ENCODE measurements around the gene HSPB1.
"Not testable (repeated sequence)": the region's sequence is repeated elsewhere in the genome, so short reads cannot be mapped to it uniquely, and the experiment has no call there.

HSPB1 gene

DNA sequence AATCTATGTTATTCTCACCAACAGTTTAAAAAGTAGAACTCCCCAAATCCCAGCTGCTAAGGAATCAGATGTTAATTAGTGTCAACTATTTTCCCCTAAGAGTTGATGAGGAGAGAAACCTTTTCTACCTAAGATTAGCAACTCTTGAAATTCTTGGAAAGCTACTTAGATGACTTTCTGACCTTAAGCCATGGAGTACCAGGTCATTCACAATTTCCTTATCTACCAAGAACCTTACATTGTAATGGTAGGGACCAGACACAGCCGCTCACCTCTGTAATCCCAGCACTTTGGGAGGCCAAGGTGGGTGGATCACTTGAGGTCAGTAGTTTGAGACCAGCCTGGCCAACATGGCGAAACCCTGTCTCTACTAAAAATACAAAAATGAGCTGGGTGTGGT, 32.9 kb downstream of the HSPB1 start:
- DNase-seq = not testable (repeated sequence)

DNA sequence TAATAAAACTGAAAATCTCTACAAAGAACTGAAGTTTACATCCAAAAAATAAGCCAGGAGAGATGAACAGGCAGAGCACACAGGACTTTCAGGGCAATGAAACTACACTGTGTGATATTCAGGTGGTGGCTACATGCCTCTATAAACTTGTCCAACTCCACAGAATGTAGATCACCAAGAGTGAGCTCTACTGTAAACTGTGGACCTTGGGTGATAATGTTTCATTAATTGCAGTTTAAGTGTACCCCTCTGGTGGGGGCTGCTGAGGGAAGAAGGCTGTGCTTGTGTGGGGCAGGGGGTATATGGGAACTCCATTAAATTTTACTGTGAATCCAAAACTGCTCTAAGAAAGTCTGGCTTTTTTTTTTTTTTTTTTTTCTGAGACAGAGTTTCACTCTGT, 33.6 kb downstream of the HSPB1 start:
- DNase-seq = no peak

DNA sequence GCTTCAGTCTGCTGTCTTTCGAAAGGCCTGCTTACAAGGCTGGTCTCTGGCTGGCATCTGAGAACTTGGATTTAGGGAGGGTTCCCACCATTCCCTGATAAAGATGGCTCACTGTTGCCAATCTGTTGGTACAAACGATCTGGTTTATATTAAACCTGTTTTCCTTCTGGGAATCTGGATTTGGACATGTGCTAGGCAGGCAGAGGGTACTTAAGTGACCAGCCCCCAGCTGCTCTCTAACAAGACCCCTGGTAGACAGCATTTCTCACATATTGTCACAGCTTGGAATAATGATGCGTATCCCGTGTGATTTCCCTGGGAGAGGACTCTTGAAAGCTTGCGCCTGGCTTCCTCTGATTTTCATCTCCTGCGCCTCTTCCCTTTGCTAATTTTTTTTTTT, 34.7 kb downstream of the HSPB1 start:
- no peak for DNase-seq

DNA sequence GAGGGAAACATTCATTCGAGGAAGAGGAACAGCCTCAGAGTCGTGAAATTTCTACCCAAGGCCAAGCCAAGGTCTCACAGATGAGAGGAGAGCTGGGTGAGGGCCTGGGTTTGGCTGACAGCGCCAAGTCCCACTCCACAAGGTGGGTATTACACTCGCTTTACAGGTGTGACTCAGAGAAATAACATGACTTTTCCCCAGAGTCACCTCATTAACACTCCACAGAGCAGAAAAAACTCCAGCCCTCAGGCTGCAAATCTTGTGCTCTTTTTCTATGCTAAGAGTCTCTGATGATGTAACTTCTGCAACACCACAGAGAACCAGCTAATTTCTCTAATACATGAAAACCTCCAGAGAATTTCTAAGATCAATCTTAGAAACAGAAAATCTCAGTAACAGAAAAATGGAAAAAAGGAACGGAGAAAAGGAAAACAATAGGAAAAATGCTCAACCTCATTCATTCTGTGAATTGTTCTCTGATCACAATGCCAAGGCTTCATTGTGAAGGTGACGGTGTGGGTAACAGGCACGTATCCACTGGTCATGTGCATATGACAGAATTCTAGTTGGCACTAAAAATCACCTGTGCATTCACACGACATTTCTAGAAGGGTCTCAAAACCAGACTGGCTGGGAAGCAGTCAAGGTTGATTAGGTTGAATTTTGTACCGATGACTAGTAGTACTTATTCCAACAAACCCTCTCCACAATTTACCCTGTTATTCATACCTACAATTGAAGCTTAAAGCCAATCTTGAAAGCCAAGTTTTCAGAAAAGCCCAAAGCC, 36.0 kb downstream of the HSPB1 start:
- DNase-seq = no peak

DNA sequence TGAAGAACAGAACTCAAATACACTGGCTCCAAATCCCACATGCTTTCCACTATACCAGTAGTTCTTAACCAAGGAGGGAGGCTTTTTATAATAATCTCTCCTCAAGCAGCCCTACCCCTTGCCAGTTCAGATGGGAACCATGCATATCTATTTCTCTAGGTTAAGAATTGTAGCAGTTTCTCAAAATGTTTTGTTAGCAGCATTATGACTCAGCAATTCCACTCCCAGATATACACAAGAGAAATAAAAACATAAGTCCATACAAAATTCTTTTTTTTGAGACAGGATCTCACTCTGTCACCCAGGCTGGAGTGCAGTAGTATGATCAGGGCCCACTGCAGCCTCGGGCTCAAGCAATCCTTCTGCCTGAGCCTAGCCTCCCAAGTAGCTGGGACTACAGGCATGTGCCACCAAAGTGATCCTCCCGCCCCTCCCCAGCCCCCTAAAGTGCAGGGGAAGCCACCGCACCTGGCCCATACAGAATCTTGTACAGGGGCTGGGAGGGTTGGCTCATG, 38.2 kb downstream of the HSPB1 start:
- DNase-seq = no peak

DNA sequence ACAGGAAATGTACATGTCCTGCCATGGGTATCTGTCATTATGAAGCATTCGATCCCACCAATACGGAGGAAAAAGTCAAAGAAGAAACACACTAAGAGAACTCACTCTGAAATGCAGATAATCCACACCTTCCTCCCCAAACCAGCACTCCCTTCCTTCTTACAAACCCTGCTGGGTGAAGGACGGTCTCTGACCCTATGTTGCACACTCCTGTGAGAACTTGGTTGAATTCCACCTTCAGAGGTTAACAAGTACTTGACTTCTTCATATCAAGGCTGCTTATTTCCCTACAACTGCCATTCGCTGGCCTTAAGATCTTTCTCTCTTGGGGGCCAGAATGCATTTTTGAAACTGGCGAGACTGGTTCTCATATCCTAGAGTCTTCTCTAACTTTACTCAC, 39.7 kb downstream of the HSPB1 start:
- no peak for DNase-seq

DNA sequence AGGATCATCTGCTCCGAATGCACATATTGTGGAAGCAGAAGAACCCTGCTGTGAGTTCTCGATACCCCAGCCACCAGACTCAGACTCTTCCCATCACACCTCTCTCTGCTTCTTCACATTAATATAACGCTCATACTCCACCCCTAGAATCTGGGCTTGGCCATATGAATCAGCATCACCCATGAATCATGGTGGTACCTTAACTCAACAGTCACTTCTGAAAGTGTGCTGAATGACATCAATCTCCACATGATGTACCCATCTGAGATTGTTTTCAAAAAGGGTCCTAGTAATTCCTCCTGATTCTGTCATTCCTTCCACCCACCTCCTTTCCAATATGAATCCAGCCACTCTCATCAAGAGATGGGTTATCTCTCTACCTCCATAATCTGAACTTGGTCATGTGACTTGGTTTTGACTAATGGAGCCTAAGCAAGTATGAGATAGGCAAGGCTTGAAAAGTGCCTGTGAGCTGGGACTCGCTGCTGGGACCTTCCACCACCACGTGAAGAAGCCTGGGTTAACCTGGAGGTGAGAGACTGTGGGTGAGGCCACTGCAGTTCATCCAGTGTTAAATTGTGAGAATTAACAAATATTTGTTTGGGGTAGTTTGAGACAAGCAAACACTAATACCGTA, 40.9 kb downstream of the HSPB1 start:
- no peak for DNase-seq

DNA sequence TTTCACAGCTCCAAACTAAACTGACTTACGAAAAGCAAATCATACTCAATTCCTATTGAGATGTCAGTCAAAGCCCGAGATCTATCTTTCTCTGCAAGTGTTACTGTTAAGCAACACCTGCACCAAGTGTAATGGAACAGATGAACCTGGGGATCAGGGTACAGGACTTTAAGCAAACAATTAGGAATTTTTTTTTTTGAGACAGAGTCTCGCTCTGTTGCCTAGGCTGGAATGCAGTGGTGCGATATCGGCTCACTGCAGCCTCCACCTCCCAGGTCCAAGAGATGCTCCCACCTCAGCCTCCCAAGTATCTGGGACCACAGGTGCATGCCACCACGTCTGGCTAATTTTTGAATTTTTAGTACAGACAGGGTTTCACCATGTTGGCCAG, 41.5 kb downstream of the HSPB1 start:
- no peak for DNase-seq

DNA sequence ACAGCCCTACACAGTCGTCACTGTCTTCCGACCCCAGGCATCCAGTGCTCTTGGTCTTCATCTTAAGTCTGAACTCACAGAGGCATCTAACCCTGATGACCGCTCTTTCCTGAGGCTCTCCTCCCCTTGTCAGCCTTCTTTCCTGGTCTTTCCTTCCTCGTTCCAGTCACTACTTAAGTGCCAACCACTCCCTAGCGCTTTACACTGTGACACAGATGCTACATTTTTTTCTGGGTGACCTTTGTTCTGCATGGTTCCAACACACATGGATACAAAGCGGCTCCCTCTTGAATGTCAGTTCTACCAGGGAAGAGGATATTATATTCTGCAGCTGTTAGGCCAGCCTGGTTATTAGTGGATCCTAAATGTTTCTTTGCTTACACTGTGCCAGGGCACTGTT, 43.6 kb downstream of the HSPB1 start:
- DNase-seq = no peak

DNA sequence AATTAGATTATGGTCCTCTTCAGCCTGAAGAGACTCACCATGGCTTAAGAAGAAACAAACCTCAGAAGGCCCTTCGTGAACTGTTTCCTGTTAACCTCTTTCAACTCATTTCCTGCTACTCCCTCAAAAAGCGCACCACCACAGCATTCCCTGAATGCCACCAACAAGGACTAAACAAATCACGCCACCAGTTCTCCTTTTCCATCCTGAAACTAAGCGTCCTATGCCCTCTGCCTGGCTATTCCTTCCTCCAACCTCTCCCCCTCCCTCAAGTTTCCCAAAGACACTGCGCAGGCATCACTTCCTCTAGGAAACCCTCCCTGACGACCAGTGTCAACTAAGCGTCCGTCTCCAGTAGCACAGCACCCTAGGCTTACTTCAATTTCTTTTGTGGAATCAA, 44.3 kb downstream of the HSPB1 start:
- DNase-seq = no peak

DNA sequence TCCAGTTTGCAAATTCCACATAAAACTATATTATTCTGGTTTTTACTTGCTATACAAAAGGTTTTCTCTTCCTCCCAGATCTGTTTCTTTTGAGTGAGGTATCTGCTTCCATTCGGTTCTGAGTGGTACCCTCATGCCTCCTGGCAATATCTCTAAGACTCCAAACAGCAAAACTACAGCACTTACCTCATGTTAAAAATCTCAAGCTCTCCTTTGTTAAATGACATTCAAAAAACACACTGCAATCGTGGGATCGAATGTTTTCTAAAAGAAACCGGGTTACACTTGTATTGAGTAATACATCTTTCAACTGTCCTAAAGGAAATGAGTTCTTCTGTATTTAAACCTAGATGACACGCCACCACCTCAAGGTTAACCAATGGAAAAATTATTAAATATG, 45.2 kb downstream of the HSPB1 start:
- DNase-seq = no peak

DNA sequence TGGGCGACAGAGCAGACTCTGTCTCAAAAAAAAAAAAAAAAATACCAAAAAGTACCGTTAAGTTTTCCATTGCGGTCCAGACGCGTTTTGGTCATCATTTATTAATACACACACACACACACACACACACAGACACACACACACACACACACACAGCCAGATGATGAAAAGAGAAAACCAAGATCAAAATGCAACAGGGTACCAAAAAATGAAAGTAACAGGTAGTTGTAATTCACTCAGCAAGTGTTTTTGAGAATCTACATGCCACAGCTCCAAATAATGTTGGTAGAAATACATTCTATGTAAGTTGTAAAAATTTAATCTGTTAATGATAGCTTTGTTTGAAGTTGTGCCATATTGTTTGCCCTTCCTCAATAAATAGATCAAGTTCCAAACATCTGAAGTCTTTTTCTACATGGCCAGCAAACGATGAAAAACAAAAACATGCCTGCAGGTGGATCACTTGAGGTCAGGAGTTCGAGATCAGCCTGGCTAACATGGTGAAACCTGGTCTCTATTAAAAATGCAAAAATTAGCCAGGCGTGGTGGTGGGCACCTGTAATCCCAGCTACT, 46.9 kb downstream of the HSPB1 start:
- DNase-seq = no peak

DNA sequence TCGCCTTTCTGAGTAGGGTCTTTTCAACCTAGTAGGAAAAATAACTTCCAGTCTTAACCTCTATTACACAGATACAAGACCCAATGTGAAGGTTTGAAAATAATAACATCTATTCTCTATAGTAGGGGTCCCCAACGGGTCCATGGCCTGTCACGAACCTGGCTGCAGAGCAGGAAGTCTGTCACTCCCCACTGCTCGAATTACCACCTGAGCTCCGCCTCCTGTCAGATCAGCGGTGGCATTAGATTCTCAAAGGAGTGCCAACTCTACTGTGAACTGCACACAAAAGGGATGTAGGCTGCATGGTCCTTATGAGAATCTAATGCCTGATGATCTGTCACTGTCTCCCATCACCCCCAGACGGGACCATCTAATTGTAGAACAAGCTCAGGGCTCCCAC, 48.9 kb downstream of the HSPB1 start:
- DNase-seq = no peak

DNA sequence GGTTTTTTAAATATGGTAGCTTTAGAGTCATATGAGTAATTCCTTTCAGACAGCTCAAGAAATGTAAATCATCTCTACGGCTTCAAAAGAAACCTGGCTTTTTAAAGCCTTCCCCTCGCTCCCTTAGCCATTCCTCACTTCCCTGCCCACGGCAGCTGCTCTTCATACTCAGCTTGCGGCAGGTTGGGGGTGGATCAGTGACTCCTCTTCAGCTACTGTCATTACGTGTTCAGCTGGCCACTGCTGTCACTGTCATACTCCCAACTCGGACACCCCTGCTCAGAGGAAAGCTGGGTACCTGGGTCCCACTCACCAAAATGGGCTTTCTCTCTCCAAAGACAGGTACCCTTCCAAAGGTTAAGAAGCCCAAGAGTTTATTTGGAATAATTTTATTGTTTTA, 49.7 kb downstream of the HSPB1 start:
- DNase-seq = no peak

DNA sequence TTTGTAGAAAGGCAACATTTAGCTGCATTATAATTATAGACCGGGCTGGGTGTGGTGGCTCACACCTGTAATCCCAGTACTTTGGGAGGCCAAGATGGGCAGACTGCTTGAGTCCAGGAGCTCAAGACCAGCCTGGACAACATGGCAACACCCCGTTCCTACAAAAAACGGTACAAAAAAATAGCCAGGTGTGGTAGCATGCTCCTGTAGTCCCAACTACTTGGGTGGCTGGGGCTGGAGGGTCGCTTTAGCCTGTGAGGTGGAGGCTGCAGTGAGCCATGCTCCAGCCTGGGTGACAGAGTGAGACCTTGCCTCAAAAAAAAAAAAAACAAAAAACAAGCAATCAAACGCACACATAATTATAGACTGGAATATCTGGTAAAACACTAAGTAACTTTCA, 51.3 kb downstream of the HSPB1 start:
- DNase-seq = no peak

Measured in NCI-H1694 treated with DMSO at 0.1 percent for 48 hours (cell line).